Thyroid gland (tissue), 4 donors: ENCODE data around the gene STAC. TPM values are rescaled to one million over a fixed set of nuclear protein-coding genes. Genes with fewer than 3 reads are reported as not detected.

ENCODE experiments used
- DNase-seq, 2 donors: peaks; one replicate each; pipeline ENCODE4 v3.0.0-alpha.2; 2019
- H3K27ac ChIP-seq, 3 donors: fragments of 200-600 bp; sonication (generic); 1 replicate in 2 of 3; 2 replicates in 1 of 3; pipeline ENCODE4 v1.5.1; 2016 to 2019; ENCODE audit warnings: mild to moderate bottlenecking in 1 of 3, moderate library complexity in 1 of 3
- H3K27me3 ChIP-seq: fragments of 200-600 bp; sonication (generic); one replicate; pipeline ENCODE4 v1.5.1; 2019
- H3K36me3 ChIP-seq, 2 donors: fragments of 200-600 bp; sonication (generic); one replicate each; pipeline ENCODE4 v1.5.1; 2016 to 2019
- H3K4me1 ChIP-seq, 2 donors: fragments of 200-600 bp; sonication (generic); one replicate each; pipeline ENCODE4 v1.5.1; 2017 to 2019
- H3K4me3 ChIP-seq, 3 donors: fragments of 200-600 bp; sonication (generic); replicated peaks in 1 of 3; 1 replicate in 2 of 3; 2 replicates in 1 of 3; pipeline ENCODE4 v1.5.1; 2016; ENCODE audit warnings: mild to moderate bottlenecking in 1 of 3
- H3K9me3 ChIP-seq: fragments of 200-600 bp; sonication (generic); one replicate; pipeline ENCODE4 v1.5.1; 2017
- CTCF ChIP-seq, 6 experiments: fragments of 200-600 bp in 3 of 6; fragments of 450-650 bp in 3 of 6; sonication (generic) in 3 of 6; IDR thresholded peaks; one replicate each; pipeline ENCODE4 v1.5.1; 2016 to 2019; ENCODE audit warnings: antibody characterized with exemption in 6 of 6, mild to moderate bottlenecking in 2 of 6, inconsistent platforms in 1 of 6, moderate library complexity in 1 of 6
- POLR2A ChIP-seq, 2 donors: fragments of 450-650 bp; IDR thresholded peaks; one replicate each; pipeline ENCODE4 v1.6.1; 2017; ENCODE audit warnings: antibody characterized with exemption in 2 of 2, mild to moderate bottlenecking in 2 of 2, moderate library complexity in 1 of 2
- WGBS, 2 donors: methylation state at CpG; one replicate each; pipeline ENCODE4 v1.1.5; 2017; 5-methylcytosine and 5-hydroxymethylcytosine counted together
- intact Hi-C: fragments of 100-400 bp; cut with DNase I; formaldehyde crosslinking; loops from one replicate; pipeline ENCODE4 v1.15.1; 2023
- total RNA-seq, 4 donors: library from RNA; depleted of rRNA; stranded (reverse); fragments of >200 nt; gene quantifications; one replicate each; pipeline ENCODE4 v1.2.3, GENCODE V29; 2016

Gene STAC
- total RNA-seq, 4 donors from 2014 or later, result 0.40 to 4.7 (median 1.3) TPM; not detected in 1

GRCh38 chr3:36511791-36512486 is 131.6 kb downstream of the STAC start:
- no peak for TF ChIP-seq CTCF (IDR thresholded peaks at IDR 0.05)
- no peak for TF ChIP-seq POLR2A (IDR thresholded peaks at IDR 0.05)
- Histone ChIP-seq H3K27ac (no peak overlapping the region), H3K9me3 (no peaks in the 10 kb centered on the region), H3K4me1 (no peaks in the 10 kb centered on the region), H3K27me3 (no peaks in the 10 kb centered on the region), H3K36me3 (no peaks in the 10 kb centered on the region), H3K4me3 (no peak overlapping the region)
- no peak for DNase-seq
- 85 to 87% methylated on average over 5 of the region's 5 CpGs for WGBS, 2 donors
- intact Hi-C loops, result no loop called here

GRCh38 chr3:36512555-36512954 is 132.3 kb downstream of the STAC start:
- Histone ChIP-seq H3K36me3 (no peaks in the 10 kb centered on the region), H3K4me3 (no peak overlapping the region), H3K9me3 (no peaks in the 10 kb centered on the region), H3K27ac (no peak overlapping the region), H3K4me1 (no peaks in the 10 kb centered on the region), H3K27me3 (no peaks in the 10 kb centered on the region)
- TF ChIP-seq POLR2A (IDR thresholded peaks at IDR 0.05) (no peak), CTCF (IDR thresholded peaks at IDR 0.05) (no peak)
- WGBS, 2 donors, result 62 to 75% methylated on average over 3 of the region's 3 CpGs
- intact Hi-C loops, result no loop called here
- no peak for DNase-seq

- no peak for DNase-seq
- no peak overlapping the region for H3K4me3 ChIP-seq
- H3K27ac ChIP-seq, result no peak overlapping the region
- WGBS, 2 donors, result 97 to 100% methylated on average over 1 of the region's 1 CpG
- TF ChIP-seq CTCF (IDR thresholded peaks at IDR 0.05) (no peak), POLR2A (IDR thresholded peaks at IDR 0.05) (no peak)
- intact Hi-C loops, result no loop called here
- no peaks in the 10 kb centered on the region for H3K36me3 ChIP-seq
- no peaks in the 10 kb centered on the region for H3K27me3 ChIP-seq
- no peaks in the 10 kb centered on the region for H3K4me1 ChIP-seq
- H3K9me3 ChIP-seq, result no peaks in the 10 kb centered on the region
Observed at GRCh38 chr3:36514171-36514570, 133.9 kb downstream of the STAC start.

- Histone ChIP-seq H3K9me3 (no peaks in the 10 kb centered on the region), H3K4me3 (no peak overlapping the region), H3K4me1 (no peaks in the 10 kb centered on the region)
Observed at GRCh38 chr3:36519682-36520081, 139.4 kb downstream of the STAC start.

More at GRCh38 chr3:36519682-36520081, 139.4 kb downstream of the STAC start:
- Histone ChIP-seq H3K27ac (no peak overlapping the region), H3K36me3 (no peaks in the 10 kb centered on the region), H3K27me3 (no peaks in the 10 kb centered on the region)
- DNase-seq, result no peak
- intact Hi-C loops, result no loop called here
- WGBS, 2 donors, result 88 to 93% methylated on average over 3 of the region's 3 CpGs
- TF ChIP-seq CTCF (IDR thresholded peaks at IDR 0.05) (no peak), POLR2A (IDR thresholded peaks at IDR 0.05) (no peak)
